NCI-H345 treated with DMSO at 0.1 percent for 48 hours (cell line): ENCODE measurements around the gene FHOD1.

Experiments
- DNase-seq: peaks from one replicate; lab custom pipeline; 2025; ENCODE audit not compliant: unreplicated experiment; lab: John Stamatoyannopoulos, UW

The FHOD1 gene

GRCh38 chr16:67247192-67248072 is at the start of gene FHOD1:
FHOD1 (minus strand) TSS chr16:67247481; CDS start chr16:67247410, 71 bp downstream.
- peak; percentile 65 for DNase-seq

GRCh38 chr16:67296420-67296819 is 49.1 kb upstream of the FHOD1 start:
- no peak for DNase-seq

- DNase-seq: no peak
These were observed 47.7 kb upstream of the FHOD1 start for GRCh38 chr16:67294938-67295361.

- no peak for DNase-seq
These were observed 47.0 kb upstream of the FHOD1 start for GRCh38 chr16:67294171-67294757.

- DNase-seq: no peak
These were observed 44.2 kb upstream of the FHOD1 start for GRCh38 chr16:67291461-67291860.

GRCh38 chr16:67287960-67288359 is 40.7 kb upstream of the FHOD1 start:
- no peak for DNase-seq

- DNase-seq: no peak
These were observed 39.4 kb upstream of the FHOD1 start for GRCh38 chr16:67286441-67287235.

GRCh38 chr16:67284699-67285646 is 37.7 kb upstream of the FHOD1 start:
- DNase-seq: peak; percentile 51

GRCh38 chr16:67283826-67284555 is 36.7 kb upstream of the FHOD1 start:
- DNase-seq: no peak

GRCh38 chr16:67283039-67283825 is 36.0 kb upstream of the FHOD1 start:
- no peak for DNase-seq

GRCh38 chr16:67282447-67282805 is 35.1 kb upstream of the FHOD1 start:
- no peak for DNase-seq

- DNase-seq: no peak
These were observed 34.5 kb upstream of the FHOD1 start for GRCh38 chr16:67281536-67282446.

GRCh38 chr16:67280090-67281015 is 33.1 kb upstream of the FHOD1 start:
- DNase-seq: no peak

- peak; percentile 14 for DNase-seq
These were observed 32.2 kb upstream of the FHOD1 start, which contains the start of gene PLEKHG4 for GRCh38 chr16:67279296-67280089. PLEKHG4 (plus strand) TSS chr16:67279532; CDS start chr16:67280045, 513 bp downstream.

GRCh38 chr16:67278773-67279295 is 31.6 kb upstream of the FHOD1 start:
- no peak for DNase-seq
